ENCODE results near the gene INO80. TPM values are rescaled to one million over a fixed set of nuclear protein-coding genes. Genes with fewer than 3 reads are reported as not detected.

Gene INO80
- total RNA-seq, 1 experiment from 2014 or later = 27.3 TPM

GRCh38 chr15:41042851-41043250, 73.2 kb downstream of the INO80 start:
- POLR2A ChIA-PET (ENCODE audit: low non-redundant PET) = no interaction called here

DNA sequence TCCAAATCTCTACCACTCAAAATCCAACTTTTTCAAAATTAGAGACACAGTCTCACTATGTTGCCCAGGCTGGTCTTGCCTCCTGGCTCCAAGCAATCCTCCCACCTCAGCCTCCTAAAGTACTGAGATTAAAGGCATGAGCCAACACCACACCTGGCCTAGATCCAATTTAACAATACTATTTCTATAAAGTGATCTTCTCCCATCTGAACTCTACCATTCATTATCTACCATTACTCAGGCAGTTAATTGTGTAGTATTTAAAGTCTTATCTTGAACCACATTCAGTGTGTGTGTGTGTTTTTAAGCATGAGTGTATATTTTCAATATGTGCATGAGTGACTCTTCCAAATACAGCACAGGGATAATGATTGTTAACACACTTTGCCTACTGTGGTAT, 77.0 kb downstream of the INO80 start:
- BruUV-seq (replicated peaks) = no TSS peak
- TF ChIP-seq EZH2 (IDR thresholded peaks at IDR 0.05; ENCODE audit: borderline replicate concordance, low read depth, low read length, poor library complexity, severe bottlenecking) = no peak
- TF ChIP-seq, protein P1, sequence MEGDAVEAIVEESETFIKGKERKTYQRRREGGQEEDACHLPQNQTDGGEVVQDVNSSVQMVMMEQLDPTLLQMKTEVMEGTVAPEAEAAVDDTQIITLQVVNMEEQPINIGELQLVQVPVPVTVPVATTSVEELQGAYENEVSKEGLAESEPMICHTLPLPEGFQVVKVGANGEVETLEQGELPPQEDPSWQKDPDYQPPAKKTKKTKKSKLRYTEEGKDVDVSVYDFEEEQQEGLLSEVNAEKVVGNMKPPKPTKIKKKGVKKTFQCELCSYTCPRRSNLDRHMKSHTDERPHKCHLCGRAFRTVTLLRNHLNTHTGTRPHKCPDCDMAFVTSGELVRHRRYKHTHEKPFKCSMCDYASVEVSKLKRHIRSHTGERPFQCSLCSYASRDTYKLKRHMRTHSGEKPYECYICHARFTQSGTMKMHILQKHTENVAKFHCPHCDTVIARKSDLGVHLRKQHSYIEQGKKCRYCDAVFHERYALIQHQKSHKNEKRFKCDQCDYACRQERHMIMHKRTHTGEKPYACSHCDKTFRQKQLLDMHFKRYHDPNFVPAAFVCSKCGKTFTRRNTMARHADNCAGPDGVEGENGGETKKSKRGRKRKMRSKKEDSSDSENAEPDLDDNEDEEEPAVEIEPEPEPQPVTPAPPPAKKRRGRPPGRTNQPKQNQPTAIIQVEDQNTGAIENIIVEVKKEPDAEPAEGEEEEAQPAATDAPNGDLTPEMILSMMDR (conservative IDR thresholded peaks at IDR 0.05; ENCODE audit: low read depth, low read length) = no peak
- intact Hi-C loops (cut with micrococcal nuclease; ENCODE audit: unreplicated experiment) = no loop called here
- no peak for DNase-seq (ENCODE audit: low spot score)
- Histone ChIP-seq H3K9me3 (ENCODE audit: low read depth, low read length, poor library complexity, severe bottlenecking) (no peaks in the 10 kb centered on the region), H3K27me3 (replicated peaks; ENCODE audit: insufficient read depth, low read depth, low read length, poor library complexity) (no peaks in the 10 kb centered on the region), H3K27ac (ENCODE audit: low read depth, low read length, poor library complexity, severe bottlenecking) (no peak overlapping the region), H3K4me1 (ENCODE audit: insufficient read depth, low read length, poor library complexity, severe bottlenecking) (peaks cover 24% of the 10 kb centered on the region), H3K36me3 (ENCODE audit: insufficient read depth, low read length, poor library complexity, severe bottlenecking) (peaks cover 14% of the 10 kb centered on the region), H3K4me3 (ENCODE audit: low read depth, low read length, poor library complexity, severe bottlenecking) (no peak overlapping the region)
- POLR2A ChIA-PET (ENCODE audit: low non-redundant PET) = no interaction called here
- CTCF ChIA-PET = no interaction called here

More at GRCh38 chr15:41042851-41043250, 73.2 kb downstream of the INO80 start:
- TF ChIP-seq EZH2 (IDR thresholded peaks at IDR 0.05; ENCODE audit: borderline replicate concordance, low read depth, low read length, poor library complexity, severe bottlenecking) = no peak
- TF ChIP-seq, protein P1 (conservative IDR thresholded peaks at IDR 0.05; ENCODE audit: low read depth, low read length) = no peak
- Histone ChIP-seq H3K36me3 (ENCODE audit: insufficient read depth, low read length, poor library complexity, severe bottlenecking) (peaks cover 37% of the 10 kb centered on the region), H3K27me3 (replicated peaks; ENCODE audit: insufficient read depth, low read depth, low read length, poor library complexity) (no peaks in the 10 kb centered on the region), H3K27ac (ENCODE audit: low read depth, low read length, poor library complexity, severe bottlenecking) (peak overlapping the region; percentile 70), H3K9me3 (ENCODE audit: low read depth, low read length, poor library complexity, severe bottlenecking) (no peaks in the 10 kb centered on the region), H3K4me1 (ENCODE audit: insufficient read depth, low read length, poor library complexity, severe bottlenecking) (peaks cover 41% of the 10 kb centered on the region), H3K4me3 (ENCODE audit: low read depth, low read length, poor library complexity, severe bottlenecking) (peak overlapping the region; percentile 3)
- intact Hi-C loops (cut with micrococcal nuclease; ENCODE audit: unreplicated experiment) = no loop called here
- CTCF ChIA-PET = no interaction called here
- DNase-seq (ENCODE audit: low spot score) = peak; percentile 29
- no TSS peak for BruUV-seq (replicated peaks)

GRCh38 chr15:41032079-41032328, 84.1 kb downstream of the INO80 start:
- Histone ChIP-seq H3K4me1 (ENCODE audit: insufficient read depth, low read length, poor library complexity, severe bottlenecking) (peaks cover 9% of the 10 kb centered on the region), H3K4me3 (ENCODE audit: low read depth, low read length, poor library complexity, severe bottlenecking) (no peak overlapping the region), H3K36me3 (ENCODE audit: insufficient read depth, low read length, poor library complexity, severe bottlenecking) (peaks cover 19% of the 10 kb centered on the region), H3K27ac (ENCODE audit: low read depth, low read length, poor library complexity, severe bottlenecking) (no peak overlapping the region), H3K9me3 (ENCODE audit: low read depth, low read length, poor library complexity, severe bottlenecking) (no peaks in the 10 kb centered on the region), H3K27me3 (replicated peaks; ENCODE audit: insufficient read depth, low read depth, low read length, poor library complexity) (no peaks in the 10 kb centered on the region)
- DNase-seq (ENCODE audit: low spot score) = no peak
- ChIA-PET CTCF (no interaction called here), POLR2A (ENCODE audit: low non-redundant PET) (interaction anchor here (0.6 kb wide), 1 partner anchor 167 kb away, joined by 10 read pairs; no protein-coding TSS in a partner anchor)
- no peak for TF ChIP-seq EZH2 (IDR thresholded peaks at IDR 0.05; ENCODE audit: borderline replicate concordance, low read depth, low read length, poor library complexity, severe bottlenecking)
- TF ChIP-seq, protein P1 (conservative IDR thresholded peaks at IDR 0.05; ENCODE audit: low read depth, low read length) = no peak
- intact Hi-C loops (cut with micrococcal nuclease; ENCODE audit: unreplicated experiment) = no loop called here
- no TSS peak for BruUV-seq (replicated peaks)

Measured in A673 (cell line).